H9 (cell line): ENCODE results near the gene EFS. TPM values are rescaled to one million over a fixed set of nuclear protein-coding genes. Genes with fewer than 3 reads are reported as not detected.

Source experiments
- DNase-seq: peaks from one replicate; pipeline ENCODE4 v3.0.0-alpha.2; 2017
- H2AFZ ChIP-seq: one replicate; pipeline ENCODE4 v1.6.1; 2013; ENCODE audit warnings: mild to moderate bottlenecking, low read length, control low read depth, moderate library complexity
- H2AK5ac ChIP-seq: 2 replicates; pipeline ENCODE4 v1.6.1; 2013; ENCODE audit warnings: low read length, control low read depth, mixed read lengths; ENCODE audit not compliant: insufficient read length
- H2BK120ac ChIP-seq: one replicate; pipeline ENCODE4 v1.6.1; 2013; ENCODE audit warnings: low read depth, mild to moderate bottlenecking, low read length, control low read depth, inconsistent platforms; ENCODE audit not compliant: poor library complexity, severe bottlenecking
- H2BK12ac ChIP-seq: 2 replicates; pipeline ENCODE4 v1.6.1; 2013; ENCODE audit warnings: low read length, control low read depth, mixed read lengths, low read depth; ENCODE audit not compliant: insufficient read length
- H2BK15ac ChIP-seq: 2 replicates; pipeline ENCODE4 v1.6.1; 2013; ENCODE audit warnings: low read depth, low read length, control low read depth
- H2BK20ac ChIP-seq: one replicate; pipeline ENCODE4 v1.6.1; 2013; ENCODE audit warnings: low read depth, mild to moderate bottlenecking, low read length, control low read depth, inconsistent platforms; ENCODE audit not compliant: poor library complexity, severe bottlenecking
- H2BK5ac ChIP-seq: 2 replicates; pipeline ENCODE4 v1.6.1; 2013; ENCODE audit warnings: low read length, control low read depth, mixed read lengths; ENCODE audit not compliant: insufficient read length
- H3K14ac ChIP-seq: 2 replicates; pipeline ENCODE4 v1.6.1; 2013; ENCODE audit warnings: low read length, control low read depth; ENCODE audit not compliant: insufficient read depth
- H3K18ac ChIP-seq: 2 replicates; pipeline ENCODE4 v1.6.1; 2013; ENCODE audit warnings: low read depth, mild to moderate bottlenecking, mixed read lengths, low read length, control low read depth; ENCODE audit not compliant: insufficient read length
- H3K23ac ChIP-seq: 2 replicates; pipeline ENCODE4 v1.6.1; 2013; ENCODE audit warnings: low read length, control low read depth, mixed read lengths, low read depth; ENCODE audit not compliant: insufficient read length
- H3K23me2 ChIP-seq: 2 replicates; pipeline ENCODE4 v1.6.1; 2013; ENCODE audit warnings: low read depth, mild to moderate bottlenecking, mixed read lengths, low read length, control low read depth; ENCODE audit not compliant: insufficient read length, poor library complexity, severe bottlenecking
- H3K27ac ChIP-seq: 2 replicates; pipeline ENCODE4 v1.5.1; 2013; ENCODE audit warnings: low read length, control low read depth, mixed read lengths, low read depth; ENCODE audit not compliant: insufficient read length
- H3K27me3 ChIP-seq: 2 replicates; pipeline ENCODE4 v1.6.1; 2013; ENCODE audit warnings: low read length, control low read depth, inconsistent platforms; ENCODE audit not compliant: insufficient read depth
- H3K4ac ChIP-seq: 2 replicates; pipeline ENCODE4 v1.6.1; 2013; ENCODE audit warnings: low read depth, mild to moderate bottlenecking, control low read depth, inconsistent platforms, low read length, moderate library complexity
- H3K4me1 ChIP-seq: 2 replicates; pipeline ENCODE4 v1.6.1; 2013; ENCODE audit warnings: low read length, control low read depth, inconsistent platforms; ENCODE audit not compliant: insufficient read depth
- H3K4me2 ChIP-seq: 2 replicates; pipeline ENCODE4 v1.6.1; 2013; ENCODE audit warnings: low read length, control low read depth, mixed read lengths; ENCODE audit not compliant: insufficient read length, insufficient read depth
- H3K56ac ChIP-seq: 2 replicates; pipeline ENCODE4 v1.6.1; 2013; ENCODE audit warnings: low read depth, mild to moderate bottlenecking, mixed read lengths, low read length, control low read depth; ENCODE audit not compliant: insufficient read length
- H3K79me1 ChIP-seq: 2 replicates; pipeline ENCODE4 v1.6.1; 2013; ENCODE audit warnings: low read depth, mild to moderate bottlenecking, moderate library complexity, low read length, control low read depth, inconsistent platforms; ENCODE audit not compliant: insufficient read depth, poor library complexity, severe bottlenecking
- H3K79me2 ChIP-seq: 2 replicates; pipeline ENCODE4 v1.6.1; 2013; ENCODE audit warnings: low read length, control low read depth, inconsistent platforms; ENCODE audit not compliant: insufficient read depth
- H3K9ac ChIP-seq: 2 replicates; pipeline ENCODE4 v1.6.1; 2013; ENCODE audit warnings: low read length, control low read depth, mixed read lengths; ENCODE audit not compliant: insufficient read length; ENCODE audit errors: extremely low read depth
- H3K9me3 ChIP-seq: one replicate; pipeline ENCODE4 v1.6.1; 2013; ENCODE audit warnings: low read depth, low read length, inconsistent platforms; ENCODE audit not compliant: control insufficient read depth
- H3T11ph ChIP-seq: one replicate; pipeline ENCODE4 v1.6.1; 2013; ENCODE audit warnings: mild to moderate bottlenecking, low read length, control low read depth, inconsistent platforms
- H4K20me1 ChIP-seq: one replicate; pipeline ENCODE4 v1.6.1; 2013; ENCODE audit not compliant: control insufficient read depth, insufficient read length, insufficient read depth
- H4K5ac ChIP-seq: 2 replicates; pipeline ENCODE4 v1.6.1; 2013; ENCODE audit warnings: low read depth, mild to moderate bottlenecking, mixed read lengths, low read length, control low read depth; ENCODE audit not compliant: insufficient read length
- H4K8ac ChIP-seq: replicated peaks from 2 replicates; pipeline ENCODE4 v1.6.1; 2013; ENCODE audit warnings: low read length, control low read depth, mixed read lengths, low read depth; ENCODE audit not compliant: insufficient read length
- H4K91ac ChIP-seq: 2 replicates; pipeline ENCODE4 v1.6.1; 2013; ENCODE audit warnings: low read depth, mild to moderate bottlenecking, moderate library complexity, mixed read lengths, low read length, control low read depth; ENCODE audit not compliant: insufficient read length
- H3K27ac Mint-ChIP-seq, 3 experiments: 2 replicates in 2 of 3; 3 replicates in 1 of 3; pipeline ENCODE4 v1.8.0; 2020 to 2021; ENCODE audit warnings: mixed read lengths in 3 of 3, mild to moderate bottlenecking in 1 of 3, moderate library complexity in 1 of 3
- H3K27me3 Mint-ChIP-seq: 2 replicates; pipeline ENCODE4 v1.8.0; 2021; ENCODE audit warnings: low read depth, mild to moderate bottlenecking, moderate library complexity, mixed read lengths
- H3K36me3 Mint-ChIP-seq, 3 experiments: 2 replicates in 2 of 3; 3 replicates in 1 of 3; pipeline ENCODE4 v1.8.0; 2020 to 2021; ENCODE audit warnings: low read depth in 3 of 3, mixed read lengths in 3 of 3; ENCODE audit not compliant: insufficient read depth in 1 of 3
- H3K4me1 Mint-ChIP-seq, 2 experiments: 2 replicates each; pipeline ENCODE4 v1.8.0; 2020; ENCODE audit warnings: mixed read lengths in 2 of 2
- H3K4me3 Mint-ChIP-seq, 2 experiments: 2 replicates in 1 of 2; 3 replicates in 1 of 2; pipeline ENCODE4 v1.8.0; 2020 to 2021; ENCODE audit warnings: mild to moderate bottlenecking in 2 of 2, mixed read lengths in 2 of 2, moderate library complexity in 1 of 2
- H3K9me3 Mint-ChIP-seq, 2 experiments: 2 replicates in 1 of 2; 3 replicates in 1 of 2; pipeline ENCODE4 v1.8.0; 2020; ENCODE audit warnings: mild to moderate bottlenecking in 2 of 2, mixed read lengths in 2 of 2, moderate library complexity in 1 of 2
- CTCF ChIP-seq: fragments of 200-600 bp; sonication (generic); conservative IDR thresholded peaks from 3 replicates; pipeline ENCODE4 v1.8.0; 2021; ENCODE audit warnings: antibody characterized with exemption, mild to moderate bottlenecking
- WGBS: extraction: QIAGEN DNeasy Blood & Tissue Kit; methylation state at CpG from one replicate; pipeline ENCODE4 v1.1.7; 2013; ENCODE audit warnings: missing lambda C conversion rate, low lambda C conversion rate, mixed read lengths; ENCODE audit not compliant: insufficient read length; ENCODE audit errors: extremely low coverage; 5-methylcytosine and 5-hydroxymethylcytosine counted together
- total RNA-seq: library from RNA; stranded (reverse); gene quantifications from 2 replicates; pipeline ENCODE4 v1.2.1, GENCODE V29; 2021

EFS gene
- total RNA-seq, 1 experiment from 2014 or later: 32.1 TPM

- Histone ChIP-seq H3K27me3 (no peaks in the 10 kb centered on the region), H3K4me1 (peaks cover 3% of the 10 kb centered on the region; the same call in 1 of the 2 replicates), H3K23me2 (peaks cover 13% of the 10 kb centered on the region), H4K8ac (no peak overlapping the region), H3K9me3 (no peaks in the 10 kb centered on the region), H3K79me2 (peaks cover 10% of the 10 kb centered on the region; the same call in 1 of the 2 replicates), H4K5ac (peak overlapping the region; percentile 24), H2AFZ (no peak overlapping the region), H2BK12ac (no peak overlapping the region), H4K91ac (no peak overlapping the region), H3K23ac (no peak overlapping the region), H2BK20ac (no peak overlapping the region), H4K20me1 (no peaks in the 10 kb centered on the region), H3K4me2 (peak overlapping the region; percentile 94), H3K27ac (no peak overlapping the region), H2BK120ac (peak overlapping the region; percentile 91), H3T11ph (no peak overlapping the region), H3K14ac (peak overlapping the region; percentile 87; the same call in 1 of the 2 replicates), H3K18ac (peak overlapping the region; percentile 82), H3K4ac (no peak overlapping the region; the same call in 1 of the 2 replicates), H3K79me1 (peaks cover 4% of the 10 kb centered on the region), H2BK15ac (no peak overlapping the region), H2AK5ac (no peak overlapping the region), H2BK5ac (no peak overlapping the region), H3K56ac (no peak overlapping the region), H3K9ac (peak overlapping the region; percentile 97)
- no peak for TF ChIP-seq CTCF
- no CpG with 5 or more reads among the region's 64 CpGs for WGBS
- Mint-ChIP-seq H3K4me1 (peaks cover 22 to 28% of the 10 kb centered on the region in 2 experiments), H3K9me3 (no peaks in the 10 kb centered on the region; a peak in 1 of 5 replicates), H3K36me3 (peaks cover 34 to 51% (median 48%) of the 10 kb centered on the region in 3 experiments), H3K27me3 (no peaks in the 10 kb centered on the region), H3K4me3 (peak overlapping the region; percentile 95 to 97), H3K27ac (peak overlapping the region; percentile 89 to 99 (median 97))
- no peak for DNase-seq
These were observed 43.1 kb downstream of the EFS start for GRCh38 chr14:23321572-23322547.
